Stimulated activated effector memory CD8-positive, alpha-beta T cell treated with anti-CD3 and anti-CD28 coated beads, Interleukin-12 subunit alpha, Interleukin-12 subunit beta, amount 100 ng/mL, for 72 hours (primary cell): ENCODE measurements around the gene AJAP1.

Source experiments
- ATAC-seq: fragments of 150-1000 bp; cut with Tn5 transposase; 2 replicates; pipeline ENCODE4 v1.10.0; 2021
- DNase-seq, 2 donors: peaks; one replicate each; pipeline ENCODE4 v3.0.0; 2021 to 2022; ENCODE audit warnings: low spot score in 2 of 2
- H3K27ac Mint-ChIP-seq: one replicate; pipeline ENCODE4 v1.8.0; 2022; ENCODE audit warnings: mild to moderate bottlenecking, mixed read lengths
- H3K36me3 Mint-ChIP-seq: one replicate; pipeline ENCODE4 v1.8.0; 2022; ENCODE audit warnings: mild to moderate bottlenecking, mixed read lengths
- H3K4me1 Mint-ChIP-seq: one replicate; pipeline ENCODE4 v1.8.0; 2022; ENCODE audit warnings: mixed read lengths
- H3K4me3 Mint-ChIP-seq: one replicate; pipeline ENCODE4 v1.8.0; 2022; ENCODE audit warnings: mild to moderate bottlenecking, mixed read lengths
- H3K9me3 Mint-ChIP-seq: one replicate; pipeline ENCODE4 v1.8.0; 2022; ENCODE audit warnings: mixed read lengths

The AJAP1 gene

DNA sequence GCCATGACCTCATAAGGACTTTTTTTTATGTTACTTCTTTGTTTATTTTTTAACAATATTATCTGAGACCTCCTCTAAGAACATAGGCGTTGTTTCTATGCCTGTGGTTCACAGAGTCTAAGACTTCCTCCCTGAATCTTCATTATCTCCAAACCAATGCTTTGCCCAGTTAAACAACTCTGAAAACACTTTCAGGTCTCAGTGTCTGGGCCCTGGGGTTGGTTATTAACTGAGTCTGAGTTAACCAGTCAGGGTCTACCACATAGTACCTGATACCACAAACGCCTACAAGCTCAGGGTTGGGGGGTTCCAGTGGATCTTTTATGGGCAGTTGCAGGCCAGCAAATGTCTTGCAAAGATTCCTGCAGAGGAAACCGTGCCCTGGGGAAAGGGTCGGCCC lies 138.2 kb downstream of the AJAP1 start:
- Mint-ChIP-seq H3K36me3 (no peaks in the 10 kb centered on the region), H3K27ac (no peak overlapping the region), H3K9me3 (no peaks in the 10 kb centered on the region), H3K4me1 (peaks cover 5% of the 10 kb centered on the region), H3K4me3 (no peak overlapping the region)
- DNase-seq (no peak), ATAC-seq (no peak)

DNA sequence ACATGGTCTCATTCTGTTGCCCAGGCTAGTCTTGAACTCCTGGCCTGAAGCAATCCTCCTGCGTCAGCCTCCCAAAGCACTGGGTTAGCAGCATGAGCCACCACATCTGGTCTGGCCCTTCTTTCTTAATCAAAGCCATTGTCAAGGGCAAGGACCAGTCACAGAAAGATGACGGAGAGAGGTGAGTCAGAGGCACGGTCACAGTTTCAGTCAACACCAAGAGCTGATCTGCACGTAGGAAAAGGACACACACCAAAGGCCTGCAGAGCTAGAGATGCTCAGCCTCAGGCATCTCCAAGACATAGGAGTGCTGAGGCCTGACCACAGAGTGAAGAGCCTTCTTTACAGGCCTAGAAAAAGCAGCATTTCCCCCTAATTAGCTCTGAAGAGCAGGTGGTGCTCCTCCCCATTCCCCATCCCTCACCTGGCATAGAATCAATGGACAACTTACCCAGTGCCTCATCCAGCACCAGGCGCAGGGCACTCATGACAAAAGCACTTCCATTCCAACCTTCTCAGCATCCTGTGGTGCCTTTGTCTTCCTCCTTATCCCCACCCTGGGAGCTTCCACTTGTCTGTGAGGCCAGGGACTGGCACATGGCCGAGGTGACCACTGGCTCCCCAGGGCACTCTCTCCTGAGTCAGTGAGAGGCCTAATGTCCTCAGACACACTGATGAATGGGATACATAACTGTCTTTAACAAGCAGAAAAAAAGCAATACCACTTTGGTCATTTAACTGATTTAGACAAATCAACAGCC lies 139.8 kb downstream of the AJAP1 start:
- Mint-ChIP-seq H3K4me3 (no peak overlapping the region), H3K4me1 (peaks cover 5% of the 10 kb centered on the region), H3K27ac (no peak overlapping the region), H3K9me3 (no peaks in the 10 kb centered on the region), H3K36me3 (no peaks in the 10 kb centered on the region)
- no peak for DNase-seq
- ATAC-seq, result peak; percentile 17

DNA sequence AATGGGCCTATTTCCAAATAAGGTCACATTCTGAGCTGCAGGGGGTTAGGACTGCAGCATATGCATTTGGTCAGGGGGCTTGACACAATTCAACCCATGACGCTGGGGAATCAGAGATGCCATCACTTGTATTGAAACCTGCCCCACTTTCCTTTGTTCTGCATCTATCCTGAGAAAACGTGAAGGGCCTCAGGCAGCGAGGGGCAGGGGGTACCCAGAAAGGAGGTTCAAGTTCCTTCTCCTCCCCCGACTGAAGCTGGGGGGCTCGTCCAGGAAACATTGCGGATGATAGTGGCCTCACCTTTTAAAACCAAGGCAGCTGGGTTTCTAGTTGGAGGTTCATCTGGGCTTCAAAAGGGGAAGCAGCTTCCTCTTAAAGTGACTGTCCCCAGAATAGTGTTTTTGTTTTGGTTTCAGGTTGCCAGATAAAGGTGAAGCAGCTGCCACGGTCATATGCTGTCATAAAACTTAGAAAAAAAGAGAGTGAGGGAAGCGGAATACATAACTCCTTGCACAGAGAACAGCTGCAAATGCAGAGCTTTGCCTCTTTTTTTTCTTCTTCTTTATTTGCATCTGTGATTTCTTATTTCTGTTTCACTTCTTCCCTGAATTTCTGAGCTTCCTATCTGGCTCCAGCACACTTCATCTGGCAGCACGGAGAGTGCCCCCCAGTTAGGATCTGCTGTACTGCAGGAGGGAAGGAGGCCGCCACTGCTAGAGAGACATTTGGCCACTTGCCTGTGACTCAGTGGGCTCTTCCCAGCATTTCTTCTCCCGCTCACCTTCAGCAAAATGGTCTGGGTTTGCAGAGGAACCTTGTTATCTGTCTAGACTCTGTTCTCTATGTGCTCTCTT lies 142.0 kb downstream of the AJAP1 start:
- Mint-ChIP-seq H3K9me3 (no peaks in the 10 kb centered on the region), H3K27ac (no peak overlapping the region), H3K36me3 (no peaks in the 10 kb centered on the region), H3K4me1 (peaks cover 5% of the 10 kb centered on the region), H3K4me3 (no peak overlapping the region)
- ATAC-seq, result no peak
- no peak for DNase-seq

GRCh38 chr1:4797016-4797410 lies 142.6 kb downstream of the AJAP1 start:
- H3K27ac Mint-ChIP-seq, result no peak overlapping the region
- ATAC-seq, result no peak

GRCh38 chr1:4797429-4797828 lies 143.0 kb downstream of the AJAP1 start:
- Mint-ChIP-seq H3K4me1 (peaks cover 5% of the 10 kb centered on the region), H3K9me3 (no peaks in the 10 kb centered on the region), H3K27ac (no peak overlapping the region), H3K36me3 (no peaks in the 10 kb centered on the region), H3K4me3 (no peak overlapping the region)
- ATAC-seq, result no peak
- DNase-seq, result no peak

More at GRCh38 chr1:4797016-4797410, 142.6 kb downstream of the AJAP1 start:
- Mint-ChIP-seq H3K4me3 (no peak overlapping the region), H3K4me1 (peaks cover 5% of the 10 kb centered on the region), H3K9me3 (no peaks in the 10 kb centered on the region), H3K36me3 (no peaks in the 10 kb centered on the region)
- DNase-seq, result no peak

GRCh38 chr1:4801192-4801924 lies 146.9 kb downstream of the AJAP1 start:
- no peak overlapping the region for H3K4me3 Mint-ChIP-seq
- H3K9me3 Mint-ChIP-seq, result no peaks in the 10 kb centered on the region
- H3K4me1 Mint-ChIP-seq, result peaks cover 5% of the 10 kb centered on the region
- H3K27ac Mint-ChIP-seq, result no peak overlapping the region
- H3K36me3 Mint-ChIP-seq, result no peaks in the 10 kb centered on the region
- DNase-seq, result no peak
- ATAC-seq, result no peak

GRCh38 chr1:4802024-4802423 lies 147.6 kb downstream of the AJAP1 start:
- Mint-ChIP-seq H3K36me3 (no peaks in the 10 kb centered on the region), H3K27ac (no peak overlapping the region), H3K9me3 (no peaks in the 10 kb centered on the region), H3K4me3 (no peak overlapping the region), H3K4me1 (no peaks in the 10 kb centered on the region)
- ATAC-seq (no peak), DNase-seq (no peak)

- Mint-ChIP-seq H3K27ac (no peak overlapping the region), H3K9me3 (peaks cover 2% of the 10 kb centered on the region), H3K4me3 (no peak overlapping the region), H3K36me3 (no peaks in the 10 kb centered on the region), H3K4me1 (no peaks in the 10 kb centered on the region)
- no peak for DNase-seq
- no peak for ATAC-seq
Observed at GRCh38 chr1:4803335-4803734, 148.9 kb downstream of the AJAP1 start.

DNA sequence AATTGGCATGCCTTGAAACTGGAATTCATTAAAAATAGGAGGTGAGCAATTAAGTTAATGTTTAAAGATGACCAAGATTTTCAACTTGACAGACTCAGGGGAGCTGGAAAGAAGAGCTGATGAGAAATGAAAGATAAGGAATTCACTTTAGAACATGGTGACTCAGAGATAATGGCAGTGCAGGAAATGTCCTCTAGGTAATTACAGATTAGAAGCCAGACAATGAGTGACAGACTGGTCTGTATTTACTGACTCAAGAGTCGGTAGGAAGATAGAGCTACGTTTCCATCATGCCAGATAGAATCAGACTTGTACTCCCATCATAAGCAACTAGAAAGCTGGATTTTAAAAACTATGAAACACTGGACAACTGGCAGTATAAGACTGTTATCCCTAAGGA lies 151.6 kb downstream of the AJAP1 start:
- Mint-ChIP-seq H3K4me1 (no peaks in the 10 kb centered on the region), H3K27ac (no peak overlapping the region), H3K36me3 (no peaks in the 10 kb centered on the region), H3K9me3 (peaks cover 4% of the 10 kb centered on the region), H3K4me3 (no peak overlapping the region)
- ATAC-seq (no peak), DNase-seq (no peak)

- H3K4me3 Mint-ChIP-seq, result no peak overlapping the region
- no peak overlapping the region for H3K27ac Mint-ChIP-seq
- H3K36me3 Mint-ChIP-seq, result no peaks in the 10 kb centered on the region
- DNase-seq (no peak), ATAC-seq (no peak)
- H3K4me1 Mint-ChIP-seq, result no peaks in the 10 kb centered on the region
- no peaks in the 10 kb centered on the region for H3K9me3 Mint-ChIP-seq
Observed at GRCh38 chr1:4820543-4820942, 166.1 kb downstream of the AJAP1 start.

- H3K36me3 Mint-ChIP-seq, result no peaks in the 10 kb centered on the region
- ATAC-seq (no peak), DNase-seq (no peak)
- H3K27ac Mint-ChIP-seq, result no peak overlapping the region
- no peaks in the 10 kb centered on the region for H3K9me3 Mint-ChIP-seq
- H3K4me1 Mint-ChIP-seq, result no peaks in the 10 kb centered on the region
- H3K4me3 Mint-ChIP-seq, result no peak overlapping the region
Observed at GRCh38 chr1:4825800-4826450, 171.5 kb downstream of the AJAP1 start.

- Mint-ChIP-seq H3K9me3 (peaks cover 4% of the 10 kb centered on the region), H3K4me3 (no peak overlapping the region), H3K27ac (no peak overlapping the region), H3K4me1 (no peaks in the 10 kb centered on the region), H3K36me3 (no peaks in the 10 kb centered on the region)
- DNase-seq (no peak), ATAC-seq (no peak)
Observed at GRCh38 chr1:4830707-4831106, 176.3 kb downstream of the AJAP1 start.

- Mint-ChIP-seq H3K27ac (no peak overlapping the region), H3K4me3 (no peak overlapping the region), H3K4me1 (no peaks in the 10 kb centered on the region), H3K9me3 (peaks cover 4% of the 10 kb centered on the region), H3K36me3 (no peaks in the 10 kb centered on the region)
- ATAC-seq (peak; percentile 15), DNase-seq (no peak)
Observed at GRCh38 chr1:4836574-4836973, 182.2 kb downstream of the AJAP1 start.

DNA sequence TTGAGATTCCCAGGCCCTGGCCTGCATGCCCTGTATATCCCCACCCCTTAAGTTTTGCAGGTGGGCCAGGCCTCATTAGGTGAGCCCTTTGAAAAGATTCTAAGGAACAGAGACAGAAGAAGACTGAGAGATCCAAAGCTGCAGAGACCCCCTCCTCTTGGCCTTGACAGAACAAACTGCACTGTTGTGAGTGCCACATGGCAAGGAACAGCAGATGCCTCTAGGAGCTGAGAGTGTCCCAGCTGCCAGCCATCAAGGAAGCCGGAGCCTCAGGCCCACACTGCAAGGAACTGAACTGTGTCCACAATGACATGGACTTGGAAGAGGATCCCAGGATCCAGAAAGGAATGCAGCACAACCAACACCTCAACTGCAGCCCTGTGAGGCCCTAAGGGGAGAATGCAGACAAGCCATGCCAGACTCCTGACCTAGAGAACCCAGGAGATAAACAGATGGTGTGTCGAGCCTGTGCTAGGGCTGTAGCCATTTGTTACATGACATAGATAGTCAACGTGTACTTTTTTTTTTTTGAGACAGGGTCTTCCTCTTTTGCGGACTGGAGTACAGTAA lies 182.7 kb downstream of the AJAP1 start:
- no peaks in the 10 kb centered on the region for H3K36me3 Mint-ChIP-seq
- no peak overlapping the region for H3K4me3 Mint-ChIP-seq
- no peak overlapping the region for H3K27ac Mint-ChIP-seq
- no peak for DNase-seq
- no peak for ATAC-seq
- no peaks in the 10 kb centered on the region for H3K4me1 Mint-ChIP-seq
- peaks cover 4% of the 10 kb centered on the region for H3K9me3 Mint-ChIP-seq

DNA sequence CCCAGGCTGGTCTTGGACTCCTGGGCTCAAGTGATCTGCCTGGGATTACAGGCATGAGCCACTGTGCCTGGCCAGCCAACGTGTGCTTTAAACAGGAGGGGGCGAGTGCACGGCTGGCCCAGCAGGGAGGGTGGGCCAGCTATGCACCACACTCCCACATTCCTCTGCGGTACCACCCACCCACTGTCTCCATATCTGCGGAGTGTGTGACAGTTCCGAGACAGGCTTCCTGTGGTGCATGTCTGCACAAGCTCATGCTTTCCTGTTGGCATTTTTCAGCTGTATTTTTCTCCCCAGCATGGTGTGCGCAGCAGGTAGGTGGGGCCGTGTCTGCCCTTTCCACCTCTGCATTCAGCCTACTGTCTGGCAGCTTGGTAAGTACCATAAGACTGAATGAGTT lies 183.3 kb downstream of the AJAP1 start:
- Mint-ChIP-seq H3K4me3 (no peak overlapping the region), H3K27ac (no peak overlapping the region)

More for the DNA sequence above, 183.3 kb downstream of the AJAP1 start:
- ATAC-seq (no peak), DNase-seq (no peak)
- Mint-ChIP-seq H3K9me3 (peaks cover 4% of the 10 kb centered on the region), H3K36me3 (no peaks in the 10 kb centered on the region), H3K4me1 (no peaks in the 10 kb centered on the region)
